Activated effector memory CD4-positive, alpha-beta T cell treated with Interleukin-2 at 50 U/mL for 16 hours (primary cell): ENCODE data around the gene MT1HL1.
"Not testable (repeated sequence)": the region's sequence is repeated elsewhere in the genome, so short reads cannot be mapped to it uniquely, and the experiment has no call there.

Source experiments
- DNase-seq: peaks from one replicate; pipeline ENCODE4 v3.0.0-alpha.2; 2020

The MT1HL1 gene

DNA sequence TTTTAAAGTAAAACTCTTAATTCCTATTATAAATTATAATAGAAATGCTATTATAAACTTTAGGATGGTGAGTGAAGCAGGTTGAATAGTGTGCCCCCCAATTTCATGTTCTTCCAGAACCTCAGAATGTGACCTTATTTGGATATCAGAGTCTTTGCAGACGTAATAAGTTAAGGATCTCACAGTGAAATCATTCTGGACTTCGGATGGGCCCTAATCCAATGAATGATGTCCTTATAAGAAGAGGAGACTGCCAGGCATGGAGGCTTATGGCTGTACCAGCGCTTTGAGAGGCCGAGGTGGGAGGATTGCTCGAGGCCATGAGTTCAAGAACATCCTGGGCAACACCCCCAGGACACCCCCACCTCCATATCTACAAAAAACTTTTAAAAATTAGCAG, 9.4 kb upstream of the MT1HL1 start:
- no peak for DNase-seq

GRCh38 chr1:237012788-237013383, 8.6 kb upstream of the MT1HL1 start:
- DNase-seq: no peak

DNA sequence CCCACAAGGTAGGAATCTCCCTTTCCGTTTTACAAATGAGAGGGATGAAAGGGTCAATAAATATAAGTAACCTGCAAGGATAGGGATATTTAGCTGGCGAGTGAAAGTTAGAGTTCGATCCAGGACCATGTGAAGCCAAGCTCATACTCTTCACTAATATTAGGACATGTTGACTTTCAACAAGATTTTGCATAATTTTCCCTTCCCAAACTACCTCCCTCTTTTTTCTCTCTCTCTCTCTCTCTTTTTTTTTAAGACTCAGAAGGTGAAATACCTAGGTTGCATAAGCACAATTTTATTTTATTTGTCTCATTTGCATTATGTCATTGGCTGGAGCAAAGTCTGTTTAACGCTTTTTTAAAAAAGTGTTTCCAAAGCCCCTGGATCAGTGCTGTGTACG, 8.1 kb upstream of the MT1HL1 start:
- DNase-seq: no peak

DNA sequence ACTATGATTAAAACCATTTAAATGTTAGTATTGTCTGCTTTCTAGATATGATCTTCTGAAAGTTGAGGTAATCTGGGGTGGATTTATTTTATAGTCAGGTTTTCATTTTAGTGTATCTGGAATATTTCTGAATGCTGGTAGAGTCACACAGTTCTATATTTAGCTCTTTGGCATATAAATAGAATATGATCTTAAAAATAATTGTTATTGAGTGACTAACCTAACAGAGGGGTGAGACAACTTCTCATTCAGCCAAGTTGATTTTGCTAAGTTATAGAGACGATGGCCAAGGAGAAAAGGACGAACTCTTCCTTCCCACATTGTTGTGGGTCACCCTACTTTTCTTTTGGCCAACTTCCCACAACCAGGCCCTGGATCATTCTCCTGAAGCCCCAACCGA, 7.2 kb upstream of the MT1HL1 start:
- DNase-seq: no peak

GRCh38 chr1:237009611-237010010, 5.4 kb upstream of the MT1HL1 start:
- DNase-seq: no peak

- DNase-seq: no peak
Observed at GRCh38 chr1:237007147-237007881, 3.1 kb upstream of the MT1HL1 start.

- no peak for DNase-seq
Observed at GRCh38 chr1:237005674-237006073, 1.4 kb upstream of the MT1HL1 start.

- DNase-seq: no peak
Observed at GRCh38 chr1:237003516-237003915, 725 bp downstream of the MT1HL1 start.

DNA sequence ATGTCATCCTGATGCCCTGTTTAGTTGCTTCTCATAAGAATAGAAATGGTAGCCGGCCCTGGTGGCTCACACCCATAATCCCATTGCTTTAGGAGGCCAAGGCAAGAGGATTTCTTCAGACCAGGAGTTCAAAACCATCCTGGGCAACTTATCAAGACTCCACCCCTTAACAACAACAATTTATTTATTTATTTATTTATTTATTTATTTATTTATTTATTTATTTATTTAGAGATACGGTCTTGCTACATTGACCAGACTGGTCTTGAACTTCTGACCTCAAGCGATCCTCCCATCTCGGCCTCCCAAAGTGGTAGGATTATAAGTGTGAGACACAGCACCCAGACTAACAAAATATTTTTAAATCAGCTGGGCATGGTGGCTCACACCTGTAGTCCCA, 4.0 kb downstream of the MT1HL1 start:
- DNase-seq: no peak

DNA sequence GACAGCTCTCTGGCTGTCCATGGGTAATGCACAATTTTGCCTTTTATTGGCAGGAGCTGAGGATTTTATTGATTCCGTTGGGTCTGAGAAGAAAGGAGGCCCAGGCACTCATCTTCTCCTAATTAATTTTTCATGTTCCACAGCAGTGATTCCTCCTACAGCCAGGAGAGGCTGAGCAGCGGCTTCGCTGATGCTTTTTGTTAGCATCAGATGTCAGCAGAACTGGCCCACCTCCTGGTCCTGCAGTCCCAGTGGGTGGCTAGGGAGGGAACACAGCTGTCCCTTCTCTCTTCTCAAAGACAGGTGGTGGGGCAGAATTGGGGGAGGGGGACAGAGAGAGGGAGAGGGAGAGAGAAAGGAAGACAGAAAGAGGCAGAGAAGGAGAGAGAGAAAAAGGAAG, 5.7 kb downstream of the MT1HL1 start:
- DNase-seq: no peak

- no peak for DNase-seq
Observed at GRCh38 chr1:236997882-236998281, 6.4 kb downstream of the MT1HL1 start.

GRCh38 chr1:236997361-236997760, 6.9 kb downstream of the MT1HL1 start:
- no peak for DNase-seq

GRCh38 chr1:236994450-236994849, 9.8 kb downstream of the MT1HL1 start:
- no peak for DNase-seq

DNA sequence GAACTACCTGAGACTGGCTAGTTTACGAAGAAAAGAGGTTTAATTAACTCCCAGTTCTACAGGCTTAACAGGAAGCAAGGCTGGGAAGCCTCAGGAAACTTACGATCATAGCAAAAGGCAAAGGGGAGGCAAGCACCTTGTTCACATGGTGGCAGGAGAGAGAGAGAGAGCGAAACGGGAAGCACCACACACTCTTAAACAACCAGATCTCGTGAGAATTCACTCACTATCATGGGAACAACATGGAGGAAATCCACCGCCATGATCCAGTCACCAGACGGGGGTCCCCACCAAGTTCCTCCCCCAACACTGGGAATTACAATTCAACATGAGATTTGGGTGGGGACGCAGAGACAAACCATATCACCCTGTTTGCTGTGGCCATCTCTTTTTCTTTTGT, 11.8 kb downstream of the MT1HL1 start:
- DNase-seq: no peak

- no peak for DNase-seq
Observed at GRCh38 chr1:236990052-236990445, 14.2 kb downstream of the MT1HL1 start.

GRCh38 chr1:236989290-236990051, 14.8 kb downstream of the MT1HL1 start:
- DNase-seq: no peak

- no peak for DNase-seq
Observed at GRCh38 chr1:236983818-236984217, 20.4 kb downstream of the MT1HL1 start.

GRCh38 chr1:236982380-236982779, 21.9 kb downstream of the MT1HL1 start:
- DNase-seq: no peak

DNA sequence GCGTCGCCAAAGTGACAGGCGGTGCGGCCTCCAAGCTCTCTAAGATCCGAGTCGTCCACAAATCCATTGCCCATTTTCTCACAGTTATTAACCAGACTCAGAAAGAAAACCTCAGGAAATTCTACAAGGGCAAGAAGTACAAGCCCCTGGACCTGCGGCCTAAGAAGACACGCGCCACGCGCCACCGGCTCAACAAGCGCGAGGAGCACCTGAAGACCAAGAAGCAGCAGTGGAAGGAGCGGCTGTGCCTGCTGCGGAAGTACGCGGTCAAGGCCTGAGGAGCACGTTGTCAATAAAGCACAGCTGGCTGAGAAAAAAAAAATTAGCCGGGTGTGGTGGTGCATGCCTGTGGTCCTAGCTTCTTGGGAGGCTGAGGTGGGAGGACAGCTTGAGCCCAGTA, 22.8 kb downstream of the MT1HL1 start:
- DNase-seq: not testable (repeated sequence)

GRCh38 chr1:236980673-236981072, 23.6 kb downstream of the MT1HL1 start:
- no peak for DNase-seq

DNA sequence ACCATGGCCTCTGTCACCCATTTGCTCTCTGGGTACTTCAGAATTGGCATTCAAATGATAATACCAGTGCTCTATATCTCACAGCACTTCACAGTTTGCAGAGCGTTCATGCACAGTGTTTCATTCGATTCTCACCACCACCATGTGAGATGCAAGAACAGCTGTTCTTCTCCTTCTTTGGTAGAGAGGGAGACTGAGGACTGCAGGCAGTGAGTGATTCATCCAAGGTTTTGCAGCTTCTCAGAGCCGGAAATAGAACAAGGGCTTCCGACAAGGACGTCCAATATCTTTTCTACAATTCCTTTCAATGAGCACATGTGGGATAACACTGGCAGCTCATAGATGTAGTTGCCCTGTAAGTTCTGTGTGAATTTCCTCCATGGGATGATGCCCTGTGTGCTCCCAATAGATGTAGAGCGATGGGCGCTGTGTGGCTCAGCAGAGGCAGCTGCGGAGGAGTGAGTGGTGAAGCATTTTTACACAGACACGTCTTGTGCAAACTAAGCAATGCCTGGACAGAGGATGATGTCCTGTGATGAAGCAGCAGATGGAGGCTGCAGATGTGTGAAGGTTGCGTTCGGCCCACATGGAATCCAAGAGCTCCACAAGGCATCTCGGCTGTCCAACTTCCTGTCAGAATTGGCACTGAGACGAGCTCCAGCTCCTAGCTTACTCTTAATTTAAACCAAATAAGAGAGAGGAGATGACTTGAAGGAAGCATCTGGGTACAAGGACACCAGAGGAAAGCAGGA, 24.9 kb downstream of the MT1HL1 start:
- no peak for DNase-seq

DNA sequence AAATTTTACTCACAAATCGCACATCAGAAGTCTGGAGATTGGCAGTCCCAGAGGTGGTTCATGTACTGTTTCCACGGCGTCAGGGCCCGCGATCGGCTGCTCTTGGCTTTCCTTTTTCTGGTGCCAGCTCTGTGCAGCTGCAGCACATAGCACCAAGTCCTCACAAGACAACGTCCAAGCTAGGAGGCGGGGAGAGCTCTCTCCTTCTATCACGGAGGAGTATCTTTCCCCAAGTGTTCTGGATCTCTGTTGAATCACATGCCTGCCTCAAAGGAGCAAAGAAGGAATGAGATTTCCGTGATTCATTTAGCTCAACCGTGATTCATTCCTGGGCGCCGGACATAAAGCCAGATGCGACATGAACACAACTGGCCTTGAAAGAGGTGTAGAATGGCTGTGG, 25.5 kb downstream of the MT1HL1 start:
- DNase-seq: no peak

- DNase-seq: no peak
Observed at GRCh38 chr1:236975461-236975860, 28.8 kb downstream of the MT1HL1 start.
